Activated CD8-positive, alpha-beta memory T cell treated with anti-CD3 and anti-CD28 coated beads for 36 hours (primary cell): ENCODE results near the gene RNF187. TPM values are rescaled to one million over a fixed set of nuclear protein-coding genes. Genes with fewer than 3 reads are reported as not detected.
"Not testable (repeated sequence)": the region's sequence is repeated elsewhere in the genome, so short reads cannot be mapped to it uniquely, and the experiment has no call there.

ENCODE experiments used
- CTCF ChIA-PET: fragments of 350-600 bp; sonication (Branson Sonifier 250); formaldehyde crosslinking; loops from one replicate; lab custom pipeline; 2021; ENCODE audit warnings: antibody characterized with exemption; lab: Charles Lee
- POLR2A ChIA-PET: fragments of 350-600 bp; sonication (Branson Sonifier 250); formaldehyde crosslinking; loops from one replicate; lab custom pipeline; 2021; ENCODE audit warnings: antibody characterized with exemption; lab: Charles Lee
- total RNA-seq, 2 experiments: library from RNA; stranded (reverse); gene quantifications; one replicate each; pipeline ENCODE4 v1.2.3, GENCODE V29; 2021

The RNF187 gene
- total RNA-seq, 2 experiments from 2014 or later: 135 to 143 TPM

DNA sequence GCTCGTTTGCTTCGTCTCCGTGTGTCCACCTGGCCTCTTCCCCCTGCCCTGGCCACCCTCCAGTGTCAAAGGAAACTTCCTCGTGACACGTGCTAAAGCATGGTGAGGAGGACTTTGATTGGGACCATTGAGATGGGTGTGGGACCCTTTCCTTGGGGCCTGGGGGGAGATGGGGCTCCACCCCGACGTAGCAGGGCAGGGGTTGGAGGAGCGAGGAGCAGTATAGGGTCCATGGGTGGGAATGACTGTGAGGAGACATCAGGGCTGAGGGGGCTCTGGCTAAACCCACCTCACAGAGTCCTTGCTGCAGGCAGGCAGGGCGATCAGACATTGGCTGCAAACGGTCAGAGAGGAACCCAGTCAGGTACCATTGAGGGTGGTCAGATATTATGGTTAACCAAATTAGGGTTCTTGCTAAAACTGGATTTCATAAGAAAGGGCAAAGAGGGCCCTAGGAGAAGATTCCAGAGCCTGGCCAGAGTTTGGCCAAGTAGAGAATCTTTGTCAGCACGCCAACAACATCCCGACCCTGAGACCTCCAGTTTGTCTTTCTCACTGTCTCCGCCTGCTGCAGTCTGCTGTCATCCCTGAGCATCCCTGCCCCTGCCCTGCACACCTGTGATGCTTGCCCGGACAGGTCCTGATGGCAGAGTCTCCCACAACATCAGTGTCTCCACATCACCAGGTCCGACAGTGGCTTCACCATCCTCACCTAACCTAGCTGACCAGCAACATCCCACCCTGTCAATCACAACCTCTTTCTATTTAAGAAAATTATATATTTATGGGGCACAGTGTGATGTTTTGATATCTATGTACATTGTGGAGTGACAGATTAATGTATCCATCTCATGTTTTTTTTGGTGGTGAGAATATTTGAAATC, 8.0 kb downstream of the RNF187 start:
- CTCF ChIA-PET: no interaction called here
- POLR2A ChIA-PET: no interaction called here

- ChIA-PET POLR2A (no interaction called here), CTCF (no interaction called here)
Measured at GRCh38 chr1:228496084-228496483, 8.9 kb downstream of the RNF187 start.

DNA sequence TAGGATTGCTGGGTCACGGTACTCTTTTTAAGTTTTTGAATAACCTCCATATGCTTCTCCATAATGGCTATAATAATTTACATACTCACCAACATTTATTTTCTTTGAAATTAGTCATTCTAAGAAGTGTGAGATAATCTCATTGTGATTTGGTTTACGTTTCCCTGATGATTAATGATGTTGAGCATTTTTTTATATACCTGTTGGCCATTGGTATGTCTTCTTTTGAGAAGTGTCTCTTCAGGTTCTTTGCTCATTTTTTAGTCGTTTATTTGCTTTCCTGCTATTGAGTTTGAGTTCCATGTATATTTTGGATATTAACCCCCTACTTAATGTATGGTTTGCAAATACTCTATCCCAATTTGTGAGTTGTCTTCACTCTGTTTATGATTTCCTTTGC, 9.3 kb downstream of the RNF187 start:
- ChIA-PET POLR2A (no interaction called here), CTCF (no interaction called here)

DNA sequence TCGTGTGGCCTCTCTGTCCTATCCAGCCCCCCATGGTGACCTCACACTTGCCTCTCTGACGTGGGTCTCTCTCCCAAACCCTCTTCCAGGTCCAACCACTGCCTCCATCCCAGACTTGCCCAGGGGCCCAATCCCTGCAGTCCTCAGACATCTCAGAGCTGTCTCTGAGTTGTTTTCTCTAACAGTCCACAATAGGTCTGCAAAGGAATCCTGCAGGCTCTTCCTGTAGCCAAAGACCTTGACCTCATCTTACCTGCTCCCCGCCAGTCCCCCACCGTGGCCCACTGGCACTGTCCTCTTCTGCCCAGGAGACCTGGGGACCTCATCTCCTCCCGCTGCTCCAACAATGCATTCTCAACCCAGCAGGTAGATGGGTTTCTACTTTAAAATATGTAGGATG, 10.0 kb downstream of the RNF187 start:
- ChIA-PET CTCF (no interaction called here), POLR2A (interaction anchor here (0.8 kb wide), 1 partner anchor 31 kb away, joined by 3 read pairs; no protein-coding TSS in a partner anchor)

DNA sequence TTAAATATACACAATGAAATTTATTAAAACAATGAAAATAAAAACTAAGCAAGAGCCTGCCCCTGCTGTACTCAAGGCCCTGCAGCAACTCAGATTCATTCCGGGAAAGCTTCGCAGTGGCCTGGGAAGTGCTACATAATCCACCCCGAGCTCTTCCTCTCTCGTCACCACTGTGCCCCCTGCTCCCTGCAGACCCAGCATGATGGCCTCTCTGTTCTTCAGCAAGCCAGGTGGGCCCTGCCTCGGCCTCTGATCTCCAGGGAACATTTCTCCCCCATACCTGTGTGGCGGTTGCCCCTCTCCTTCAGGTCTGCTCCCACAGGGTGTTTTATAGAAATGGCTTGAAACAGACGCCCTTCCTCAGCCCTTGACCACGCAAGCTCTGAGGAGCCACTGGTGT, 10.6 kb downstream of the RNF187 start:
- ChIA-PET POLR2A (interaction anchor here (0.8 to 1.0 kb wide), 2 partner anchors 11 to 32 kb away, joined by 3 read pairs; no protein-coding TSS in a partner anchor), CTCF (no interaction called here)

- CTCF ChIA-PET: interaction anchor here (0.8 to 2.3 kb wide), 9 partner anchors 10 to 441 kb away, joined by 3 to 14 read pairs (median 5); a partner anchor contains a TSS
- POLR2A ChIA-PET: interaction anchor here (0.5 to 1.5 kb wide), 3 partner anchors 14 to 42 kb away, joined by 3 to 7 read pairs (median 3); partner anchors contain the start of gene RNF187
Measured at GRCh38 chr1:228500143-228500734, 13.1 kb downstream of the RNF187 start.

DNA sequence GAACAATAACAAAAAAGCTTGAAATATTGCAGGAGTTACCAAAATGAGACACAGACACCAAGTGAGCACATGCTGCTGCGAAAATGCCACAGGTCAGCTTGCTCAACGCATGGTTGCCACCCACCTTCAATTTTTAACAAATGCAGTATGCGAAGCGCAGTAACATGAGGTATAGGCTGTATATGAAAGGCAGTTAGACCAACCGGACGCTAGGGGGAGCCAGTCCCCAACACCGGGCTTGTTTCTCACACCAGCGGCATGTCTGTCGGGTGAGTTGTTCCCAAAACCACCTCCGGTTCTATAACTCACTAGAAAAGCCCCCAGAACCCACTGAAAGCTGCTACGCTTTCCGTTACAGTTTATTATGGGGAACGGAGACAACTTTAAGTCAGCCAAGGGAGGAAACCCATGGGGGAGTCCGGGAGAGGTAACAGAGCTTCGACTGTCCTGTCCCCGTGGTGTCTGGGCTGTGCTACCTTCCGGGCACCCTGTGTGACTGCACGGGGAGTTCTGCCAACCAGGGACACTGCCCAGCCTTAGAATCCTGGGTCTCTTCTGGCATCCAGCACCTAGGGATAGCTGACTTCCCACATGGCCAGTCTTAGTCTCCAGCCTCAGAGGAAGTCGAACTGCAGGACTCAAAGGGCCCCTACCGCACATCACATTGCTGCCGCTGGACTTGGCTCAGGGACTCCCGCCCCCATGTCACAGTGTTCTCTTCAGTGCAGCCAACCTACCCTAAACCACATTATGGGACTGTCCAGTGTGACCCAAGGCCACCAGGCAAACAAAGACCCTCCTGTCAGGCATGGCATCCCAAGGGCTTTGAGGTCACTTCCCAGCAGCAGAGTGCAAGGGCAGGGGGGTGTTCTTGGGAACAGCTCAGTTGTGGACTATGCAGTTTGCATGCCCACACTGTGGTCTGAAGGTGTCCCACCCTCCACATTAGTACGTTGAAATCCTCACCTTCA, 14.0 kb downstream of the RNF187 start:
- ChIA-PET CTCF (interaction anchor here (0.5 to 2.3 kb wide), 14 partner anchors 11 to 442 kb away, joined by 3 to 14 read pairs (median 3); a partner anchor contains a TSS), POLR2A (interaction anchor here (0.6 to 1.5 kb wide), 5 partner anchors 10 to 95 kb away, joined by 3 to 7 read pairs (median 3); partner anchors contain the start of genes RNF187 and TRIM11)

DNA sequence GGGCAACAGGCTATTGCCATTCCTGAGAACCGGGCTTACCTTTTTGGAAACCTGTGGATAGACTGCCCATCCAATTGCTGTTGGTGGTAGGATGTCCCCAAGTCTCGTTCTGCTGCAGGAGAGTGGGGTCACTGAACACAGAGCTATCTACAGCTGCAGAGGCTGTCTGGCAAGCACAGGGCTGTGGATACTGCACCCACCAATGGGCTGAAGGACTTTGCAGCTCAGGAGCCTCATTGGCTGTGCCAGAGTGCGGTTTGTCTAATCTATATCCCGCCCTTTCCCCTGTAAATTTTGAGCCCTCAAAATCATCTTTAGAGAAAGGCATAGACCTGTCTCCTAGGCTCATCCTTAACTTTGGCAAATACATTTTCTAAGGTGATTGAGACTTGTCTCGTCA, 15.3 kb downstream of the RNF187 start:
- ChIA-PET POLR2A (no interaction called here), CTCF (no interaction called here)

GRCh38 chr1:228505944-228506343, 18.8 kb downstream of the RNF187 start:
- POLR2A ChIA-PET: not testable (repeated sequence)
- CTCF ChIA-PET: interaction anchor here (1.4 kb wide), 1 partner anchor 33 kb away, joined by 4 read pairs; no protein-coding TSS in a partner anchor

GRCh38 chr1:228507961-228508652, 20.9 kb downstream of the RNF187 start:
- POLR2A ChIA-PET: no interaction called here
- CTCF ChIA-PET: no interaction called here

GRCh38 chr1:228508840-228509415, 21.7 kb downstream of the RNF187 start:
- POLR2A ChIA-PET: interaction anchor here (0.6 kb wide), 1 partner anchor 50 kb away, joined by 6 read pairs; no protein-coding TSS in a partner anchor
- CTCF ChIA-PET: no interaction called here

DNA sequence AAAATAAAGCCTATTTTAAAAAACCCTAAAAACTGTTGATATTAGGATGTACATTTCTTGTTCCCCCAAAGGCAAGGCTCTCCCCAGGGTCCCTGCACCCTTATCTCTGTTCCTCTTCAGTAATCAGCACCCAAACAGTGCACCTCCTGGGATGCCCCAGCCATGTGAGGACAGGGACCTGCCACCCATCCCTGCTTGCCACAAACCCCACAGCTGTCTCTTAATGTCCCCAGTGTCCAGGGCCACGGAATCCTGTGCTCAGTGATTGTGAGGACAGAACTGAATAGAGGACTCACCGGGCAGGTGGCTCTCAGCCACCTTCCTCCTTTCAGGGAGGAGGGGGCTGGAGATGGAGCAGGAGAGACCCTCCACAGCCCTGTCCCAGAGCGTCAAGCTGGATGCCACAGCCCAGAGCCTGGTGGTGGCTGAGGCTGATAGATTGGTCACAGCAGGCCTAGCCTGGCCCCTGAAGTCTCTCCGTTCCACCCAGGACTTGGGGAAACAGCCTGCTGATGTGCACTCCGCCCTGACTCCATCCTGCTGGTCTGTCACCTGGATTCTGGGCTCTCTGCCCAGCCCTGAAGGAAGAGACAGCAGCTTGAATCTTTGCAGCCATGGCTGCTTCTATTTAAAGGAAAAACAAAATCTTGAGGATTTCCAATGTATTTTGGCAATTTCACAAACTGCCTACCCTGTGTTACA, 23.1 kb downstream of the RNF187 start:
- ChIA-PET POLR2A (no interaction called here), CTCF (no interaction called here)

- ChIA-PET POLR2A (no interaction called here), CTCF (no interaction called here)
Measured at GRCh38 chr1:228510803-228511413, 23.7 kb downstream of the RNF187 start.

DNA sequence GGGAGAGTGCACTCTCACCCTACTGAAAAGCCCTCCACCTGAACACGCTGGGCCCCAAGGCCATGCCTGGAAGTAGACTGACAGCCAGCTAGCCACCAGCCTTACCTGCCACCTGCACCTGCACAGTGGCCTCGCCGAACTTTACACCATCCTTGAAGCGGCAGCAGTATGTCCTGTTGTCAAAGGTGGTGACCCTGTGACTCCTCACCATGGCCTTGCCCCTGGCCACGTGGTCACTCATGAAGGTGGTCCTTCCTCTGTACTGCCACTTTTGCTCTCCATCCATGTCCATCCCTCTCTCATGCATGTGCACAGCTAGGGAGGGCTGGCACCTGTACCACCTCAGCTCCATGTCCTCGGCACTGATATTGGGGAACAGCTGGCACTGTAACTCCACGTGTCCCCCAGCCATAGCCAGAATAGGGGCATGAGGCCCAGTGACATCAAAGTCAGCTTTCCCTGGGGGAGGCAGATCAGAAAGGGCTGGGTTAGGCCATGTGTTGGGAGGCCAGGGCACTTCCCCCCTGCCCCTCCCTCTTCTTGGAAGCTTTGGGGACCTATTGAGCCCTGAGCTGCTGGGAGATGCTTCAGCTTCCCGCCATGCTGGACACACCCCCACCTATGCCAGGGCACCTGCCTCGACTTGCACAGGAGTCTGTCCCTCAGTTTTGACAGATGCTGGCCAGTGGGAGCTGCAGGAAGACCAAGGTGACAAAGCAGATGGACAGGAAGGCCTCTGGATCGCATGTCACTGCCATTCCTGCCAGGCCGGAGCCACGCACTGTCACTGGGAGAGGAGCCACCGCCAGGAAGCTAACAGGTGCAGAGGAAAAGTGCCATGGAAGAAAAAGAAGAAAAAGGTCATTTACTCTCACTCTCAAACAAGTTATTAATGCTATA, 24.6 kb downstream of the RNF187 start:
- POLR2A ChIA-PET: interaction anchor here (0.6 kb wide), 1 partner anchor 53 kb away, joined by 3 read pairs; no protein-coding TSS in a partner anchor
- CTCF ChIA-PET: interaction anchor here (0.5 to 1.5 kb wide), 3 partner anchors 12 to 39 kb away, joined by 3 to 5 read pairs (median 3); no protein-coding TSS in a partner anchor

GRCh38 chr1:228512781-228513198, 25.6 kb downstream of the RNF187 start:
- CTCF ChIA-PET: interaction anchor here (1.0 to 1.5 kb wide), 2 partner anchors 13 to 40 kb away, joined by 3 to 5 read pairs; no protein-coding TSS in a partner anchor
- POLR2A ChIA-PET: no interaction called here
